ENCODE results near the gene ATF3. TPM values are rescaled to one million over a fixed set of nuclear protein-coding genes. Genes with fewer than 3 reads are reported as not detected.

The ATF3 gene
- total RNA-seq, 1 experiment from 2014 or later: 43.2 TPM

DNA sequence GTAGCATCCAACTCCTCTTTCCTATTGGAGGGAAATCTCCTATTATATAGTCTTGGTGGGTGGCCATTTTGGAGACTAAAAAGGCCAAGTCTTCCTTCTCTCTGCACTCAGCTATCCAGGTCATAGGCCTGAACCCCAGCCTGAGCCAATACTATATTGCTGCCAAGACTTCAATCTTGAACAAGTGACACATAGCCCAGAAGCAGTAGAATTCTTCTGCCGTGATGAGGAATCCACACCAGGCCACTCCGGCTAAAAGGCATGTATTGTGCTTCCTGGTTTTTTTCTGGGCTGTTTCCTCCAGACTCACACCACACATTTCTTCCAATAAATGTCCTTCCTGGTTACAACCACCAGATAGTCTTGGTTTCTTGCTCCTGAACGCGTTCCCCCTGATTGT, 43.0 kb downstream of the ATF3 start:
- Histone ChIP-seq H3K9me3 (ENCODE audit: control insufficient read depth in 1 of 2, insufficient read depth in 1 of 2, low read depth in 1 of 2, low read length in 2 of 2) (no peaks in the 10 kb centered on the region), H3K27me3 (ENCODE audit: insufficient read depth, low read length) (no peaks in the 10 kb centered on the region), H3K79me2 (ENCODE audit: insufficient read depth, low read length) (no peaks in the 10 kb centered on the region), H3K27ac (ENCODE audit: low read depth, low read length) (no peak overlapping the region), H3K9ac (ENCODE audit: low read length) (no peak overlapping the region), H3K4me1 (ENCODE audit: control insufficient read depth in 1 of 2, insufficient read depth in 2 of 2, low read length in 2 of 2) (peaks cover 0 to 10% of the 10 kb centered on the region in 2 experiments; a peak in 2 of 4 replicates), H3K9me2 (ENCODE audit: insufficient read depth) (no peaks in the 10 kb centered on the region), H4K20me1 (ENCODE audit: insufficient read depth) (no peaks in the 10 kb centered on the region), H3K4me2 (ENCODE audit: low read length) (no peak overlapping the region), H3K36me3 (ENCODE audit: control insufficient read depth in 1 of 2, insufficient read depth in 2 of 2, low read length in 2 of 2) (no peaks in the 10 kb centered on the region), H3K4me3 (replicated peaks in 1 of 2; ENCODE audit: low read depth in 1 of 2, low read length in 2 of 2) (no peak overlapping the region), H2AFZ (ENCODE audit: low read depth, low read length, poor library complexity, severe bottlenecking) (no peak overlapping the region)
- ChIA-PET POLR2A (no interaction called here), CTCF (interaction anchor here (1.9 kb wide), 1 partner anchor 14 kb away, joined by 9 read pairs; no protein-coding TSS in a partner anchor), RAD21 (ENCODE audit: low non-redundant PET in 1 of 2, low total read pairs in 2 of 2, uncharacterized antibody in 2 of 2, unreplicated experiment in 2 of 2) (no interaction called here)
- TF ChIP-seq, protein P1, sequence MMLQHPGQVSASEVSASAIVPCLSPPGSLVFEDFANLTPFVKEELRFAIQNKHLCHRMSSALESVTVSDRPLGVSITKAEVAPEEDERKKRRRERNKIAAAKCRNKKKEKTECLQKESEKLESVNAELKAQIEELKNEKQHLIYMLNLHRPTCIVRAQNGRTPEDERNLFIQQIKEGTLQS (IDR thresholded peaks at IDR 0.05): no peak
- no peak for TF ChIP-seq POLR2A (IDR thresholded peaks at IDR 0.05; ENCODE audit: borderline replicate concordance, extremely low read depth, insufficient read depth, insufficient read length)
- TF ChIP-seq, protein P2, sequence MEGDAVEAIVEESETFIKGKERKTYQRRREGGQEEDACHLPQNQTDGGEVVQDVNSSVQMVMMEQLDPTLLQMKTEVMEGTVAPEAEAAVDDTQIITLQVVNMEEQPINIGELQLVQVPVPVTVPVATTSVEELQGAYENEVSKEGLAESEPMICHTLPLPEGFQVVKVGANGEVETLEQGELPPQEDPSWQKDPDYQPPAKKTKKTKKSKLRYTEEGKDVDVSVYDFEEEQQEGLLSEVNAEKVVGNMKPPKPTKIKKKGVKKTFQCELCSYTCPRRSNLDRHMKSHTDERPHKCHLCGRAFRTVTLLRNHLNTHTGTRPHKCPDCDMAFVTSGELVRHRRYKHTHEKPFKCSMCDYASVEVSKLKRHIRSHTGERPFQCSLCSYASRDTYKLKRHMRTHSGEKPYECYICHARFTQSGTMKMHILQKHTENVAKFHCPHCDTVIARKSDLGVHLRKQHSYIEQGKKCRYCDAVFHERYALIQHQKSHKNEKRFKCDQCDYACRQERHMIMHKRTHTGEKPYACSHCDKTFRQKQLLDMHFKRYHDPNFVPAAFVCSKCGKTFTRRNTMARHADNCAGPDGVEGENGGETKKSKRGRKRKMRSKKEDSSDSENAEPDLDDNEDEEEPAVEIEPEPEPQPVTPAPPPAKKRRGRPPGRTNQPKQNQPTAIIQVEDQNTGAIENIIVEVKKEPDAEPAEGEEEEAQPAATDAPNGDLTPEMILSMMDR (IDR thresholded peaks at IDR 0.05 in 2 of 3, conservative IDR thresholded peaks at IDR 0.05 in 1 of 3; ENCODE audit: borderline replicate concordance in 1 of 3, insufficient read depth in 1 of 3, low read depth in 2 of 3, low read length in 2 of 3): no peak
- TF ChIP-seq FOSL1 (IDR thresholded peaks at IDR 0.05; ENCODE audit: low read depth): no peak
- TF ChIP-seq TCF7L2 (IDR thresholded peaks at IDR 0.05; ENCODE audit: borderline replicate concordance, extremely low read depth, insufficient read depth, insufficient read length): no peak
- TF ChIP-seq SP1 (IDR thresholded peaks at IDR 0.05; ENCODE audit: low read depth): no peak
- TF ChIP-seq ZFX (IDR thresholded peaks at IDR 0.05): no peak
- TF ChIP-seq, protein P3, sequence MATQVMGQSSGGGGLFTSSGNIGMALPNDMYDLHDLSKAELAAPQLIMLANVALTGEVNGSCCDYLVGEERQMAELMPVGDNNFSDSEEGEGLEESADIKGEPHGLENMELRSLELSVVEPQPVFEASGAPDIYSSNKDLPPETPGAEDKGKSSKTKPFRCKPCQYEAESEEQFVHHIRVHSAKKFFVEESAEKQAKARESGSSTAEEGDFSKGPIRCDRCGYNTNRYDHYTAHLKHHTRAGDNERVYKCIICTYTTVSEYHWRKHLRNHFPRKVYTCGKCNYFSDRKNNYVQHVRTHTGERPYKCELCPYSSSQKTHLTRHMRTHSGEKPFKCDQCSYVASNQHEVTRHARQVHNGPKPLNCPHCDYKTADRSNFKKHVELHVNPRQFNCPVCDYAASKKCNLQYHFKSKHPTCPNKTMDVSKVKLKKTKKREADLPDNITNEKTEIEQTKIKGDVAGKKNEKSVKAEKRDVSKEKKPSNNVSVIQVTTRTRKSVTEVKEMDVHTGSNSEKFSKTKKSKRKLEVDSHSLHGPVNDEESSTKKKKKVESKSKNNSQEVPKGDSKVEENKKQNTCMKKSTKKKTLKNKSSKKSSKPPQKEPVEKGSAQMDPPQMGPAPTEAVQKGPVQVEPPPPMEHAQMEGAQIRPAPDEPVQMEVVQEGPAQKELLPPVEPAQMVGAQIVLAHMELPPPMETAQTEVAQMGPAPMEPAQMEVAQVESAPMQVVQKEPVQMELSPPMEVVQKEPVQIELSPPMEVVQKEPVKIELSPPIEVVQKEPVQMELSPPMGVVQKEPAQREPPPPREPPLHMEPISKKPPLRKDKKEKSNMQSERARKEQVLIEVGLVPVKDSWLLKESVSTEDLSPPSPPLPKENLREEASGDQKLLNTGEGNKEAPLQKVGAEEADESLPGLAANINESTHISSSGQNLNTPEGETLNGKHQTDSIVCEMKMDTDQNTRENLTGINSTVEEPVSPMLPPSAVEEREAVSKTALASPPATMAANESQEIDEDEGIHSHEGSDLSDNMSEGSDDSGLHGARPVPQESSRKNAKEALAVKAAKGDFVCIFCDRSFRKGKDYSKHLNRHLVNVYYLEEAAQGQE (IDR thresholded peaks at IDR 0.05; ENCODE audit: low read depth): no peak
- no peak for TF ChIP-seq ELF1 (IDR thresholded peaks at IDR 0.05; ENCODE audit: borderline replicate concordance, low read depth)
- no peak for TF ChIP-seq YY1 (IDR thresholded peaks at IDR 0.05; ENCODE audit: extremely low read depth, insufficient replicate concordance, low read depth, low read length)
- TF ChIP-seq, protein P4, sequence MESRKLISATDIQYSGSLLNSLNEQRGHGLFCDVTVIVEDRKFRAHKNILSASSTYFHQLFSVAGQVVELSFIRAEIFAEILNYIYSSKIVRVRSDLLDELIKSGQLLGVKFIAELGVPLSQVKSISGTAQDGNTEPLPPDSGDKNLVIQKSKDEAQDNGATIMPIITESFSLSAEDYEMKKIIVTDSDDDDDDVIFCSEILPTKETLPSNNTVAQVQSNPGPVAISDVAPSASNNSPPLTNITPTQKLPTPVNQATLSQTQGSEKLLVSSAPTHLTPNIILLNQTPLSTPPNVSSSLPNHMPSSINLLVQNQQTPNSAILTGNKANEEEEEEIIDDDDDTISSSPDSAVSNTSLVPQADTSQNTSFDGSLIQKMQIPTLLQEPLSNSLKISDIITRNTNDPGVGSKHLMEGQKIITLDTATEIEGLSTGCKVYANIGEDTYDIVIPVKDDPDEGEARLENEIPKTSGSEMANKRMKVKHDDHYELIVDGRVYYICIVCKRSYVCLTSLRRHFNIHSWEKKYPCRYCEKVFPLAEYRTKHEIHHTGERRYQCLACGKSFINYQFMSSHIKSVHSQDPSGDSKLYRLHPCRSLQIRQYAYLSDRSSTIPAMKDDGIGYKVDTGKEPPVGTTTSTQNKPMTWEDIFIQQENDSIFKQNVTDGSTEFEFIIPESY (IDR thresholded peaks at IDR 0.05; ENCODE audit: extremely low read depth, insufficient replicate concordance, low read length): no peak
- no peak for TF ChIP-seq POLR2AphosphoS5 (IDR thresholded peaks at IDR 0.05; ENCODE audit: low read depth, low read length)
- TF ChIP-seq SRF (IDR thresholded peaks at IDR 0.05; ENCODE audit: low read depth): no peak
- TF ChIP-seq CEBPB (IDR thresholded peaks at IDR 0.05; ENCODE audit: low read depth): no peak
- no peak for TF ChIP-seq EGR1 (IDR thresholded peaks at IDR 0.05; ENCODE audit: low read depth)
- TF ChIP-seq SIN3A (IDR thresholded peaks at IDR 0.05; ENCODE audit: low read depth): no peak
- TF ChIP-seq EZH2phosphoT487 (IDR thresholded peaks at IDR 0.05; ENCODE audit: borderline replicate concordance): no peak
- TF ChIP-seq, protein P5, sequence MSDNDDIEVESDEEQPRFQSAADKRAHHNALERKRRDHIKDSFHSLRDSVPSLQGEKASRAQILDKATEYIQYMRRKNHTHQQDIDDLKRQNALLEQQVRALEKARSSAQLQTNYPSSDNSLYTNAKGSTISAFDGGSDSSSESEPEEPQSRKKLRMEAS (IDR thresholded peaks at IDR 0.05): no peak
- ATAC-seq (no peak), DNase-seq (ENCODE audit: low read depth, low spot score) (no peak)
- no TSS peak for BruUV-seq (replicated peaks)
- intact Hi-C loops (cut with micrococcal nuclease): no loop called here
